ENCODE results near the gene IGSF22.

DNA sequence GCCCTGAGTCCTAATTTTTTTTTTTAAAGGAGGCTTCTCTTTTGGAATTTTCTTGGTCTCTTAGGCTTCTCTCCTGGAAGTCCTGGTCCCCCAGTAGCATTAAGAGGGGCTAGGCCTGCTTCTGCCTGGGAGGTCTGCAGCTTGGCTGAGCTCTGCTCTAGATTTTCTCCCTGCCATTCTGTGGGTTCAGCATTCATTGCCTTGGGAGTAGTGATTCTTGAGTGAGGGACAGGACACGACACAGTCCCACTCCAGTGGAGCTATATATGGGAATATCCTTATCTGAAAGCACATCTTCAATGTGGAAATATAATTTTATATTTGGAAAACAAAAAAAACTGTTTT is 3.7 kb downstream of the IGSF22 start:
- TF ChIP-seq EZH2 (IDR thresholded peaks at IDR 0.05) (no peak), POLR2AphosphoS5 (IDR thresholded peaks at IDR 0.05; ENCODE audit: borderline replicate concordance, low read depth, low read length) (no peak)
